GM19452 (cell line): ENCODE measurements around the gene FBXO44.

Experiments used
- ATAC-seq: cut with Tn5 transposase; IDR thresholded peaks from one replicate; pipeline ENCODE4 v1.9.1; 2021; ENCODE audit not compliant: unreplicated experiment

Gene FBXO44

GRCh38 chr1:11657654-11658053 is 3.0 kb downstream of the FBXO44 start:
- ATAC-seq, result no peak

- ATAC-seq, result no peak
These were observed 3.9 kb downstream of the FBXO44 start for GRCh38 chr1:11658542-11658941.

DNA sequence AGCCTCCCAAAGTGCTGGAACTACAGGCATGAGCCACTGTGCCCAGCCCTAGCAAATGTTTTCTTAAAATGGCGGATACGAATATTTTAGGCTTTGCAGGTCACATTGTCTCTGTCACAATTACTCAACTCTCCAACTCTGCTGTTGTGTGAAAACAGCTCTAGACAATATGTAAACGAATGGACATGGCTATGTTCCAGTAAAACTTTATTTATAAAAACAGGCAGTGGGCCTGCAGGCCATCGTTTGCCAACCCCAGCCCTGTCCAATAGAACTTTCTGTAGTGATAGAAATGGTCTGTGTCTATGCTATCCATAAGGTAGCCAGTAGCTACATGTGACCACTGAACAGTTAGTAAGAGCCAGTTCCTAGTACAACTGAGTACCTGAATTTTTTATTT is 5.1 kb downstream of the FBXO44 start:
- ATAC-seq, result no peak

DNA sequence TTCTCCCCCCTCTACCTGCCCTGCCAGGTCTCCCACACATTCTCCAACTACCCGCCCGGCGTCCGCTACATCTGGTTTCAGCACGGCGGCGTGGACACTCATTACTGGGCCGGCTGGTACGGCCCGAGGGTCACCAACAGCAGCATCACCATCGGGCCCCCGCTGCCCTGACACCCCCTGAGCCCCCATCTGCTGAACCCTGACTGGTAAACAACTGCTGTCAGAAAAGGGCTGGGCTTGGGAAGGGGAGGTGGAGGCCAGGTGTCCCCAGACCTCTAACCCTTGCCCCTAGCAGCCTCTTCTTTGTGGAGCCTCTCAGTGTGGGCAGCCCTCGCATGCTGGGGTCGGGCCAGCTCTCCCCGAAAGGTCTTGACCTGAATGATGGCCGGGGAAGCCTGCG is 6.4 kb downstream of the FBXO44 start:
- no peak for ATAC-seq

DNA sequence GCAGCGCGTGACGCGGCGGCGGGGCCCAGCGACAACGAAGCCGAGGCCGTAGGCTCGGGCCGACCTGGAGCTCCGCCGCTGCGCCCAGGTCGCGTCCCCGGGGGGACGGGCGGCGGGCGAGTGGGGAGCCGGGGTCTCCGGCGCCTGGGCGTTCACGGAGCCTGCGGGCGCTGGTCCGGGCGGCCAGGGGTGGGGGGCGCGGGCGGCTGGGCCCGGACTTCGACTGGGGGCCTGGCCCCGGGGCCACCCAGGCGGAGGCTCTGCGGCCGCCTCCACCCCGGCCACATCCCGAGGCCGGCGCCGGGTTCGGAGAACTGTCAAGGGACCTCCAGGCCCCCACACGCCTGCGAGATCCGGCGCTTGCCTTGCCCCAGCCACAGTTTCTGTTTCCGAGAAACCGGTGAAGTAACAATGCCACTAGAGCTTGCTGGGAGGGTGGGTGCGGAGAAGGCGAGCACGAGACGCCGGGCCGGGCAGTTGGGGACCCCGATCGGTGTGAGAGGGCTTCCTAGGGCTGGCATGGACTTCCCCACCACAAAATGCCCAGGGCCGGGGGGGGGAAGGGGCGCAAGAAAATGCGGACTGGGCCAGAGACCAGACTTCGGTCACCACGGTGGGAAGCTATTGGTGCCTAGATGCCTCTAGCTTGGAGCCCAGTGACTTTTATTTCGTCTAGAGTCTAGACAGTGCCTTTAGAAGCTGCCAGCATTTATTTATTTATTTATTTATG is 9.8 kb downstream of the FBXO44 start:
- peak; percentile 57 for ATAC-seq

- no peak for ATAC-seq
These were observed 13.8 kb downstream of the FBXO44 start for GRCh38 chr1:11668516-11668915.

DNA sequence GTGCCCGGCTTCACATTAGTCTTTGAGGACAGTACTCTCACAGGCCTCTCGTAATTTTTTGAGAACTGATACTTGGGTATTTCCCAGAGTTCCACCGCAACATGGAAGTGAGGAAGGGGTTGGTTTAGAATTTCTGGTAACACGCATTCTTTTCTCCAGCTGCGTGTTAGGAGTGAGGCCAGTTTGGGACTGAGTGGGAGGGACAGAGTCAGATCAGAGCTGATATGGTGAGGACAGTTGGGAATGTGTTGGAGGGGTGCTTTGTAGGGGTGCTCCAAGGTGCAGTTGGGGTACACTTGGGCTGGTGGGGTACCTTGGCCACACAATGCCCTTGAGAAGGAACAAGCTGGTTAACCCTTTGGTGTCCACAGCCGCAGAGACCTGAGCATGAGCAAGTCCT is 16.1 kb downstream of the FBXO44 start:
- no peak for ATAC-seq

DNA sequence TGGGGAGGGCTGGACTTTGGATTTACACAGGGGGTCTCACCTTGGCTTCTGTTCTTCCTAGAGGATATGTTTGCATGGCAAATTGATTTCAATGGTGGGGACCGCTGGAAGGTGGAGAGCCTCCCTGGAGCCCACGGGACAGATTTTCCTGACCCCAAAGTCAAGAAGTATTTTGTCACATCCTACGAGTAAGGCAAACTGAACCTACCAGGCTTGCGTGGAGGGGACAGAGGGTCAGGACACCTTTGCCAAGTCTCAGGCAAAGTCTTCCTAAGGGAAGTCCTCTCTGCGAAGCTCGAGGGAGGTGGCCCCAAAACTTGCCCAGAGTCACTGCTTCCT is 16.5 kb downstream of the FBXO44 start:
- ATAC-seq, result no peak

DNA sequence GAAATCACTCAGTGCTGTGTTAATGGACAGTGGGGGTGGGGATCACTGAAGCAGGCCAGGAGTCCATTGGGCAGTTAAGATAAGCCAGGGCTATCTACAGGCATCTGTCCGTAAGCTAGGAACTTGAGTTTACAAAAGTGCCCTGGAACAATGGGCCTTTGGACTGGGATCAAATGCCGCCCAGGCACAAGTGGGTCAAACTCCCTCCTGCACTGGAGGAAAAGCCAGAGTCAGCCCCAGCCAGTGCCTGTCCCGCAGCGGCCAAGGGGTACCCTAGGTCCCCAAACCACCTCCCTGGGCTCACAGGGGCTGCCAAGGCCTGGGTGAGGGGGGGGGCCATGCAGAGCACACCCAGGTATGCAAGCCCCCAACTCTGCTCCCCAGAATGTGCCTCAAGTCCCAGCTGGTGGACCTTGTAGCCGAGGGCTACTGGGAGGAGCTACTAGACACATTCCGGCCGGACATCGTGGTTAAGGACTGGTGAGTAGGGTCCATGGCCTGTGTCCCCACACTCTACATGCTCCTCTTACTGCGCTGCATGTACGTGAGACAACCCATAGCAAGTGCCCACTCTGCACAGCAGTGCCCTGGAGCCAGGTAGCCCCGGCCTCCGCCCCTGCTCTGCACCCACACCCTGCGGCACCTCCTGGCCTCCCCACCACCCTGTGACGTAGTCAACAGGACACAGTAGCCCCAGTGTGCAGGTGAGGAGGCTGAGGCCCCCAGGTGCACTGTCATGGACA is 17.0 kb downstream of the FBXO44 start:
- ATAC-seq, result no peak

DNA sequence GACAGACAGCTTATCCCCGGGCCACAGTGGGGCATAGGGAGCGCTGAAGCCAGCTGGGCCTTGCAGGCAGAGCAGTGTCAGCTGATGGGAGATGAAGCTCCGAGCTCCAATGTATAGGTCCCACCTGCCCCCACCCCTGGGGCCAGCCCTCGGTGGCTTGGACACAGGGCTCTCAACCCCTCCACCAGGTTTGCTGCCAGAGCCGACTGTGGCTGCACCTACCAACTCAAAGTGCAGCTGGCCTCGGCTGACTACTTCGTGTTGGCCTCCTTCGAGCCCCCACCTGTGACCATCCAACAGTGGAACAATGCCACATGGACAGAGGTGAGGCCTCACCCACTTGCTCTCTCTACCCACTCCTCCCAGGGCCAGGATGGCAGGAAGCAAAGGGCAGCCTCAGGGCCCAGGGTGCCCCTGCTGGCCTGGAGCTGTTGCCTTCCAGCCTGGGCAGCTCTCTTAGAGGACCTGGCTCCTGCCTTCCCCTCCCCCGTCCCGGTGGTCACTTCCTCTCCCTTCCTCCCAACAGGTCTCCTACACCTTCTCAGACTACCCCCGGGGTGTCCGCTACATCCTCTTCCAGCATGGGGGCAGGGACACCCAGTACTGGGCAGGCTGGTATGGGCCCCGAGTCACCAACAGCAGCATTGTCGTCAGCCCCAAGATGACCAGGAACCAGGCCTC is 18.6 kb downstream of the FBXO44 start:
- no peak for ATAC-seq

GRCh38 chr1:11674488-11674887 is 19.8 kb downstream of the FBXO44 start:
- ATAC-seq, result no peak

GRCh38 chr1:11675325-11675724 is 20.6 kb downstream of the FBXO44 start:
- ATAC-seq, result no peak

GRCh38 chr1:11676386-11677103 is 21.9 kb downstream of the FBXO44 start:
- no peak for ATAC-seq

GRCh38 chr1:11678442-11678841 is 23.8 kb downstream of the FBXO44 start:
- ATAC-seq, result no peak

DNA sequence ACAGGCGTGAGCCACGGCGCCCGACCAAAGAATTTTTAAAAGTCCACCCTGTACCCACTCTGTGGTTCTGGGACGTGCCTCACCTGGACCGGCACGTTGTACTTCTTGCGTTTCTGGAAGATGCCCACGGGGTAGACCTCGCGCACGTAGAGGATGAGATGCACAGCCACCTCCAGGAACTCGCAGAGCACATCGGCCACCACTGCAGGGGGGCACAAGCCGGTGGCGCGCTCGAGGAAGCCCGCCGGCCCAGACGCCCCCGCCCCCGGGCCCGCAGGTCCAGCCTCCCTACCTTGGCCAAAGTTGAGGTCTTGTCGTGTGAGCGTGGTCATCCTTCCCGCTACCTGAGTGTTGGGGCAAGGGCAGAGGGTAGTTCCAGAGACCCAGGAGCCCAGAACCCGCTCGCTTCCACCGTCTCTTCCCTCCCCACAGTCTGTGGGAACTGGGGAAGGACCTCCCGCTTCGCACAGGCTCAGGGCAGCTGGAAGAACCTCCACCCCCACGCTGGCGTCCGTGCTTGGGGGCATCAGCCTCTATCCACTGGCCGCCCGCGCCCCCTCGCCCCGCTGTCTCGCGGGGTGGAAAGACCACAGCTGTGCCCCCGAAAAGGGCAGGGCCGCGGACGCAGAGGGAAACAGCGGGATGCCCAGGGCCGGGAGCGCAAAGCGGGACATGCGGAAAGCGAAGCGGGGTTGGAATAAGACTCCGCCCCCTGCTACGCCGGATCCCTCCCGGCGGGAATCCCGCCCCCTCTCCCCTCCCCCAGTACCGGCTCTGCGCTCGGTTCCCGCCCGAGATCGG is 25.8 kb downstream of the FBXO44 start:
- peak; percentile 15 for ATAC-seq

DNA sequence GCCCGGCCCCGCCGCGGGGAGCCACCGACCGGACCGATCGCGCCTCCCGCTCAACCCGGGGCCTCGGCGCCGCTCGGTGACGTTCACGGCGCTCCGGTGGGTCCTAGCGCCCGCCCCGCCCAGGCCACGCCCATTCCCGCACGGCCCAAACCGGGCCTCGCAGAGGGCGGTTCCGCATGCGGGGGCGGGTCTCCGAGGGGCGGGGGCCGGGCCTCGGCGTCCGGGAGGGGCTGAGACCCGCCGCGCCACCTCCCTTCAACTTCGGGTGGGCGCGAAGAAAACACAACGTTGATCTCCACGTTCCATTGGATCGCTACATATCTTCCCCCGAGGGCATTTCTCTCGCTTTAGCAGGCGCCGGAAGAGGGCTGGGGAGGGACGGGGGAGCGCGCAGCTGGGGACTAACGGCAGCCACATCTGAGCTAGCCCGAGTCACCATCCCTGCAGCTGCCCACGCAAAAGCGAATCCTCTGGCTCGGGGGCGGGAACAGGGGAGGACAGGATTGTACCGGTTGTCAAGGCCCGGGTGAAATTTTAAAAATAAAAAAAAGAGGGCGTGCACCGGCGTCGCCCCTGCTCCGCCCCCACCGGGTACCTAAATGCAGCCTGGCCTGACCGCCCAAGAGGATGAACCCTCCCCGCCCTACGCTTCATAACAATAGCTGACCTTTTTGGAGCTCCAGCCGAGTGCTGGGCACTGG is 26.5 kb downstream of the FBXO44 start, which contains the start of gene MAD2L2:
Gene MAD2L2, minus strand, starts transcription at position 78 of the 701 bp plus-strand sequence. CDS start 547 bp downstream, outside the sequence.
- ATAC-seq, result peak; percentile 84

DNA sequence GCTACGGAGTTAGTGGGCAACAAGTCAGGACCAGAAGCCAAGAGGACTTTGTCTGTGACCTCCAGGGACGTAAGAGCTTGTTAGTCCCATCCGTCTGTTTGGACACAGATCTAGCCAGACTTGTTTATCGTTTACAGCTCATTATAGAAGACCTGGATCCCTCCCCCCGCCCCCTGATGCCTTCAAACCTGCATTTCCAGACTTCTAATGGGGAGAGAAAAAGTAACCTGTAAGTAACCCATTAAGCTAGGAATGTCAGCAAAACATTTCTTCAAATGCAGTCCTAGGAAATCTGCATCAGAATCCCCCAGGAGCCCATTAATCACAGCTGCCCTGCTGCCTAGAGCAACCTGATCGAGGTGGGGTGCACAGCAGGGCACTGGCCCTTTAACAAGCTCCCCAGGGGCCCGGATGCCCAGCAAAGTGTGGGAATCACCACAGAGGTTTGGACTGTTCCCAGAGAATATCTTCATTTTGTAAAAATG is 27.7 kb downstream of the FBXO44 start:
- ATAC-seq, result no peak

GRCh38 chr1:11682799-11683198 is 28.1 kb downstream of the FBXO44 start:
- no peak for ATAC-seq

- no peak for ATAC-seq
These were observed 29.4 kb downstream of the FBXO44 start for GRCh38 chr1:11684070-11684469.
